GM19238 (cell line): ENCODE measurements around the gene KIF26B.
"Not testable (repeated sequence)": the region's sequence is repeated elsewhere in the genome, so short reads cannot be mapped to it uniquely, and the experiment has no call there.

Experiments
- DNase-seq: peaks from one replicate; pipeline ENCODE4 v3.0.0; 2011; ENCODE audit warnings: low spot score; ENCODE audit not compliant: insufficient read length

Gene KIF26B

GRCh38 chr1:245317217-245317616 is 162.4 kb downstream of the KIF26B start:
- DNase-seq, result no peak

DNA sequence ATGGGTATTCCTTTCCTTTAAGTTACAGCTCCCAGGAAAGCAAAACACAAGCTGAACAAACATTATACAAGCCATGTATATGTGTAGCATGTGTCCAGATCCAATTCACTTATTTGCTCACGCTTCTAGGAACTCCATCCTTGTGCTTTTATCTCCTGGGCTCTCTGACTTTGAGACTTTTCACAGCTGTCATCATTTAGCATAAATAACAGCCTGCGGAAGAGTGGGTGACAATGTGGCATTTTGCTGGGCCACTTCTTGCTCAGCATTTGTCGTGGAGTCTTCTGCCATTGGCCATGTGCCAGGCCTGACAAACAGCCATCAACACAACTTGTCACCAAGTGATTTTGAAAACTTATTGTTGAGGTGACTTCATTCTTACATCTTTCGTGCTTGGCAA is 164.3 kb downstream of the KIF26B start:
- DNase-seq, result no peak

DNA sequence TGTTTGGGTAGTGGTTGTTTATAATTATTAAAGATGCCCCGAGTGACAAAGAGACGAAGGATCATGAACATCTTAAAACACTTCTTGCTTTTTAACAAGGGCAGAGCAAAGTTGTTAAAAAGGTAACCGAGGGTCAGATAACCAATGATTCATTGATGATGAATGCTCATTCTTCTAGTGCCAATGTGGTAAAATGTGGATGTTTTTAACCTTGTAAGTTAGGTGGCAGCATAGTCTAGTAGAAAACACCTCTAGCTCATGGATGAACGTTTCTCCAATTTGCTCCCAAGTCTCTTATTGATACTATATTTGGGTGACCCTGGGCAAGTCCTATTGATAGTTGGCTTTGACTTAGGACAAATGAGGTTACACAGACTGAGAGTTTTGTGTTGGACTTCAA is 167.9 kb downstream of the KIF26B start:
- no peak for DNase-seq

GRCh38 chr1:245323765-245324164 is 169.0 kb downstream of the KIF26B start:
- not testable (repeated sequence) for DNase-seq

DNA sequence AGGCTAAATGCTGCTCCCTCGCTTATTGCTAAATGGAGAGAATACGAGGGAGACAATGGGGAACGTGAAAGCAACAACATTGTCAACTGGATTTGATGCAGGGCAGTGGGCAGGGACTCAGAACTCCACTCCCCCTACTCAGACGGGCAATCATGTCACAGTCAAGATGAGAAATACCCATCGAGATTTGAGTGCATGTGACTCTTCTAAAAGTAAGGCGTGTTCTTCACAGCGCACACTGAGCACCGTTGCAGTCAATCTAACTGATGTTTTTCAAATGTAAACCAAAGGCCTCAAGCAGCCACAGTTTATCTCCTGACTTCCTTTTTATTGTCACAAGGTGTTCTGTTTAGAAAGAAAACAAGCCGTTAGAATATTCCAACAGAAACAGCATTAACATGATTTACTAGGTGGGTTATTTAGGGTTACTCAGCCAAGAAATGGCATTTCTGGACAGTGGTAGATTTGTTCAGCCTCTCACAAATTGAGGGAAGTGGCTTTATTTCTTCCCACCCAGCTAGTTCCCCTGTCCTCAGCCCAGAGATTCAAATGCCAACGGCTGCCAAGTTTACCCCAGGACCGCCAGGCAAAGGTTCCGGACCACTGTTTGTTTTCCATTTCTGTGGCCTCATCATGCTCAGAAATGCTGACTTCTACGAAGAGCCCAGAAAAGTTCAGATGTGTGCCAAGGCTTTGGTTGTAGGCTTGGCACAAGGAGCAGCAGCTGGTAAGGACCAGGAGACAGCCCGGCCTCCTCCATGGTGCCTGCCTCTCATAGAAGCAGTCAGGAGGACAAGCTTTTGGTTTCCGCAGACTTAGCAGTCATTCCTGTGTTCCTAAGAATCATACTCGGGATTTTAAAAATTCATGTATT is 171.4 kb downstream of the KIF26B start:
- no peak for DNase-seq

GRCh38 chr1:245327360-245327759 is 172.6 kb downstream of the KIF26B start:
- DNase-seq, result no peak

GRCh38 chr1:245327842-245328241 is 173.1 kb downstream of the KIF26B start:
- no peak for DNase-seq

- DNase-seq, result no peak
Observed at GRCh38 chr1:245330951-245331350, 176.2 kb downstream of the KIF26B start.

DNA sequence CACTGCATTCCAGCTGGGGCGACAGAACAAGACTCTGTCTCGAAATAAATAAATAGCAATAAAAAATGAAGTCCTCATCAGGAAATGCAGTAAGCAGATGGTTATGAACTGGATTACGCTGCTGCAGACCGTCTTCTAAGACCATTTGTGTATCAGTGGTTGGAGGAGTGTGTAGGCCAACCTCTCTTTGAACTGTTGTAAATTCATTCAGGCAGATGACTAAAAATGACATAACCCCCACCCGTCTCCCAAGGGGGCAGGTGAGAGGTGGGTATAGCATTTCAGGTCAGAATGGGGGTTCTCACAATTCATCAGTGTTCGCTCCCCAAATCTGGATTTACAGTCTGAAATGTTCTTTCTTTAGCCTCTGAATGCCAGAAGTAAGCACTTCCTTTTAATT is 177.3 kb downstream of the KIF26B start:
- no peak for DNase-seq

DNA sequence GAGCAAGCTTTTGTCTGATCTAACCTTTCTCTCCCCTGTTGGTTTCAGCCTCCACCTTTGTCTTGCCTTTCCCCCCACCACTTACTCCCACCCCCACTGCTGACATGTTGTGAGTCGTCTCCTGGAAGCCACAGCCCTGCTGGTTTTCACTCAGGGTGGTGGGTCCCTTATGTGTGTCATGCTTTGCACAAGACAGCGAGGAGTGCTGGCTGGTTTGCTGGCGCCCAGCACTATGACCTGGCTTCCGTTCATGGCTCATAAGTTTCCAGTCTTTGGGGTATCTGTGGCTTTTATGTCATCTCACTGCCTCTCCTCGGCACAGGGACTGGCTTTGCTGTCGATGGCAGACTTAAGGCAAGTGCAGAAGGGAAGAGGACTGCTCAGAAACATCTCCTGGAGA is 177.7 kb downstream of the KIF26B start:
- no peak for DNase-seq

DNA sequence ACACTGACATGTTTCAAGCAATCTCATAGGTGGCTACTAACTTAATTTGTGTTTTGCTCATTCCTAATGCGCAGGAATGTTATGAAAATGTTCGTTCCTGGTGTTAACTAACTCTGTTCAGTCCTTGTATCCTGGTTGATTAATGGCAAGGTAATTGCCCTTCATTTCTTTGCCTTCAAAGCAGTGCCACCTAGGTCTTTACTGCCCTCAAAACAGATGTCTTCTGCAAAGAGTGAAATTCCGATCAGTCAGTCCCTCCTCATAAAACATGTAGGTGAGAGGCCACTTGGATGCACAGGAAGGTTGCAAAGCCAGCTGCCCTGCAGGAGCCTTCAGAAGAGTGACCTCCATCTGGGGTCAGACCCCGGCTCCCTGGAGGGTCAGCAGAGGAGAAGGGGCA is 179.4 kb downstream of the KIF26B start:
- DNase-seq, result no peak

GRCh38 chr1:245334827-245335490 is 180.2 kb downstream of the KIF26B start:
- DNase-seq, result no peak

DNA sequence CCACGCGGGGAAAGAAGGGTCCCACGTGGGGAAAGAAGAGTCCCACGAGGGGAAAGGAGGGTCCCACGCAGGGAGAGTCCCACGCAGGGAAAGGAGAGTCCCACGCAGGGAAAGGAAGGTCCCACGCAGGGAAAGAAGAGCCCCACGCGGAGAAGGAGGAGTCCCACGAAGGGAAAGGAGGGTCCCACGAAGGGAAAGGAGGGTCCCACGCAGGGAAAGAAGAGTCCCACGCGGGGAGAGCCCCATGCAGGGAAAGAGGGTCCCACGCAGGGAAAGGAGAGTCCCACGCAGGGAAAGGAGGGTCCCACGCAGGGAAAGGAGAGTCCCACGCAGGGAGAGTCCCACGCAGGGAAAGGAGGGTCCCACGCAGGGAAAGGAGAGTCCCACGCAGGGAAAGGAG is 180.9 kb downstream of the KIF26B start:
- DNase-seq, result not testable (repeated sequence)

DNA sequence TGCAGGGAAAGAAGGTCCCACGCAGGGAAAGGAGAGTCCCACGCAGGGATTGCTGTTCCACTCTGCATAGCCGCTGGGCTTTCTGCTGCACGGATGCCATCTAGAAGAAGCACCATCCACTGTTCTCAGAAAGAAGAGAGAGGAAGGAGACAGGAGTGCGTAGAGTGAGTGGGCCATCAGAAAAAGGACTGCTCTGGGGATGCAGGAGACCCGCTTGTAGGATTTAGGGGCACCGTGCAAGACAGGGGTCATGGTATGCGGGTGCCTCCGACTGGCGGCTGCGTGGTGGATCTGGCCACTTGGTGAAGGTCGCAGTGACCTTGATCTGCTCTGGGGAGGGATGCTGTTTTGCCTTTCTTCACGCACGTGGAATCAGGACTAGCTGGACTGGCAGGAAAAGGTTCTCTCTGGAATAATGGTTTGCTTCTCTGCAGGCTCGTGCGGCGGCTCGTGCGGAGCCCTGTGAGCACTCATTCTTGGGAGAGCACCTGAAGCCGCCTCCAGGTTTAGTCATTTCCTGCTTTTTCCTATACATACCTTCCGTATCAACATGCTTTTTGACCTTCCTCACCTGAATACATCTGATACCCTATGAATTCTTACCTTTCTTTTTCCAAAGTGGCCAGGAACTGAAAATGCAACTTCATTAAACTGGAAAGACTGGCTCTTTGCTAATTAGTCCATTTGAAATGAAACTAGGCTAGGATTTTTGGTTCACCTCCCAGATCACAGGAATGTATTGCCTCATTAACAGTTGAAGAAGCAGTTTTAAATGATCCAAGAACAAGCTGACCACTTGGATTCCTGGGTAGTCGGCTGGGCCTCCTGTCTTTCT is 181.6 kb downstream of the KIF26B start:
- no peak for DNase-seq

GRCh38 chr1:245336984-245337355 is 182.2 kb downstream of the KIF26B start:
- not testable (repeated sequence) for DNase-seq

GRCh38 chr1:245337829-245338484 is 183.2 kb downstream of the KIF26B start:
- no peak for DNase-seq

DNA sequence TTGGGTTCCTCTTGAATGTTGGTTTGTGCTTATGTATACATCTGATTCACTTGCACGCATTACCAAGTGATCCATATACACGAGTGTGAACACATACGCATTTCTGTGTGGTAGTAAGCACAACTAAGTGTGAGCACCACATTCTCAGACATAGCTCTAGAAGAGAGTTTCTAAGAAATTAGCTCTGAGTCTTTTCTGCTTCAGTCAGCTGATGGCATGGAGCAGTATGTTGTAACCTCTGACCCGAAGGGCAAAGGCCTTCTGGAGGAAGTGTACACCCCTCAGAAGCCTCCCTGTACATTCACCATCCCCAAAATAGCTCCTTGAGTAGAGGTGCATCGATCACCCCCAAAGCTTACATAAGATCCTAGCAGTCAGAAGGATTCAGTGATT is 183.7 kb downstream of the KIF26B start:
- DNase-seq, result no peak

- no peak for DNase-seq
Observed at GRCh38 chr1:245341743-245342142, 187.0 kb downstream of the KIF26B start.

DNA sequence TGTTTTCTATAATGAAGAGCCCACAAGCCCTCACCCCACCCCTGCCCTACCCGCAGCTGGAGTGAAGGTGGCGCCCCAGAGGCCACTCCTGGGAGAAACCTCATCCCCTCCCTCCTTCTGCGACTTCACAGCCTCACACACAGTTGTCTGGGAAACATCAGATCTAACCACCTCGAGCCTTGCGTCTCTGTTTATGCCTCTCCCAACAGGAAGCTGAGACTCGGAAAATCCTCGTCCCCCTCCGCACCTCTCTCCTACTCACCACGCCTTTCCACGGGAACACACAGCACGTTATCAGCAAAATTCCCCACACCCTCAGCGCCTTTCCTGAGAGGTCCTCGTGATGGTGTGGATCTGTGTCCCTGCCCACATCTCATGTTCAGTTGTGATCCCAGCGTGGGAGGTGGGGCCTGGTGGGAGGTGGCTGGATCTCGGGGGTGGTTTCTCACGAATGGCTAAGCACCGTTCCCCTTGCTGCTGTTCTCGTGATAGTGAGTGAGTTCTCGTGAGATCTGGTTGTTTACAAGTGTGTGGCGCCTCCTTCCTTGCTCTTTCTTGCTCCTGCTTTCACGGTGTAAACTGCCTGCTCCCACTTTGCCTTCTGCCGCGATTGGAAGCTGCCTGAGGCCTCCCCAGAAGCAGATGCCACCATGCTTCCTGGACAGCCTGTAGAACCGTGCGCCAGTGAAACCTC is 190.6 kb downstream of the KIF26B start:
- no peak for DNase-seq

- no peak for DNase-seq
Observed at GRCh38 chr1:245348626-245349025, 193.8 kb downstream of the KIF26B start.

- DNase-seq, result no peak
Observed at GRCh38 chr1:245353411-245353810, 198.6 kb downstream of the KIF26B start.
